Activated gamma-delta T cell (primary cell): ENCODE results near the gene MRPL44.

ENCODE experiments used
- DNase-seq: peaks from one replicate; lab custom pipeline; 2025; lab: John Stamatoyannopoulos, UW

The MRPL44 gene

DNA sequence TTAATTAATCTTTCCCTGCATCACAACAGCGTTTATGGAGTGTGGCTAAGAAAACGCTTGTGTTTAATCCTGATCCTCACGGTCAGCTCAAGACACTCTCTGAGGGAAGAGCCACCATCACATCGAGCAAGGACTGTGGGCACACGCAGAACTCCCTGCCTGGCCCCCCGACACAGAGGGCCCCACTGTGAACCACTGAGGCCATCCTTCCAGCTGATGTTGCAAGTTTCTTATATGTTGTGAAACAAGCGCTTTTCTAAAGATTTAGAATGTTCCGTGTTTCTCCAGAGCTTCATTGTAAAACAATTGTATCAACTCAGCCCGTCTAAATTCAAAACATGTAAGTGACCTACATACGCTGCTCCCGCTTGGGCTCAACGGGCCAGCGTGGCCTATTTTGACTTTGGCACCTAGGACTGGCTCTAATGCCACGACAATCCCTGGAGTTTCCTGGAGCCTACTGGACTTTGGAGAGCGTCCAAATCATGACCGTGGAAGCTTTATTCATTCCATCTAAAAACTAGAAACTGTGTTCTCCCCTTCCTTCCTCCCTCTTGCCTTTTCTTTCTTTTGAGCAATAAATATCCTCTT, 46.9 kb downstream of the MRPL44 start:
- no peak for DNase-seq

DNA sequence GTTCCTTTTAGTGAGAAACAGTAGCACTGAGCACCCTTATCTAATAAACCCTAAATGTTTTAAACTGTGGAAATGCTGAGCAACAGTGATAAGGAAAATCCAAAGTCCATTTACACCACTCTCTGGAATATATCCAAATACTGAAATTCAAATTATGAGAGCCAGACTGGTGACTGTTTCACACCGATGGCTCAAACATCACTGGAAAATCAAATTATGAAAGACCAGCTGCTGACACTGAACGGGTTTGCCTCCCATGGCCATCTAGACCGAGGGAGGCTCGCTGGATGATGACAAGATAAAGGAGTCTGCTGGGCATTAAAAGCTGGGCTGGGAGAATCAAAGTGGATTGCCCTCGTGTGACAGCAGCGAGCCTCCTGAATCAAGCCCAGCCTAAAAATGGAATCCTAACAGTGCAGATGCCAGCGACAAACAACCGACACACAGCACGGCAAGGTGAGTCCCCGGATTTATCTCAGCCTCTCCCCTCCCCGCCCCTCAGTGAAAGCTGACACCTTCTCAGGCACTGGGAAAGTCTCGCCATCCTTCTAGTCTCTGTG, 51.5 kb downstream of the MRPL44 start:
- no peak for DNase-seq

DNA sequence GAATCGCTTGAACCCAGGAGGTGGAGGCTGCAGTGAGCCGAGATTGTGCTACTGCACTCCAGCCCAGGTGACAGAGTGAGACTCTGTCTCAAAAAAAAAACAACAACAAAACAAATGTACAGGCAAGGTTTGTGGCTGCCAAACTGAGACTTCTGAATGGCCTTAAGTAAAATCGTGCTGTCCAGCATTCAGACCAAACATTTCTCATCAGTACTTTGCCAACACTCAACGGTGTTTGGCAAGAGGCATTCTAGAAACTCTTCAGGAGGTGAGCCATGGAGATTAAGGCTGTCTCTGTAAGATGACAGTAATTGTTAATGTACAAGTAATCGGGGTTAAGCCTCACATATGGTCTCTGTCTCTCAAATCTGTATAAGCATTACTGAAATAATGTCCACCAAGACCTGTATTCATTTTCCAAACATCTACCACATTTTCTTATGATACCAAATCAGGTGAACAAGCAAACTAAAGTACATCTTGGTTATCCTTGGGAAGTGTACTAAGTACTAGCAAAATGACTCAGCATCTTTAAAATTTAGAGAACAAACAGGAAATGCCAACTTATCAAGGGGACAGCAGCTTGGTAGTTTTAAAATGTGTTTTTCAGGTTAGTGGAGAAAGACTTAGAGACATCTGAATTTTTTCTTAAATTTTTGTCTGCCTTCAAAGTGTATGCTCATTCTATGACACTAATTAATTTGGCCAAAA, 52.5 kb downstream of the MRPL44 start:
- no peak for DNase-seq

DNA sequence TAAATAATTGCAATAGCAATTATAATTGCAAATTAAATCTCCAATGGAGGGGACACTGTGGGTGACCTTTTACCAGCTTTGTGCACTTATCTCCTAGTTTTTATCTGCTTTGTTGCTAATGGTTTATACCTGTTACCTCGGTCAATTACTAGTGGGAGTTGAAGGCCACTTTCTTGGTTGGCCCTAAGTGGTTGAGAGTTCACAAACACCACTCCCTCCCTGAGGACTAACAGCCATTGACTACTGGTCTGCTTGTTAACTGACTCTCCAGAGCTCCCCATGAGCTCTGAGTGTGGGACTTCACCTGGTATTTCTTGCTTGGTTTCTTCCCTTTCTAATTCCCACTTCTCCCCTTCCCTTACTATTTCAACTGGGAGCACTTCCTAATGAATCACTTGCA, 54.6 kb downstream of the MRPL44 start:
- DNase-seq = no peak

DNA sequence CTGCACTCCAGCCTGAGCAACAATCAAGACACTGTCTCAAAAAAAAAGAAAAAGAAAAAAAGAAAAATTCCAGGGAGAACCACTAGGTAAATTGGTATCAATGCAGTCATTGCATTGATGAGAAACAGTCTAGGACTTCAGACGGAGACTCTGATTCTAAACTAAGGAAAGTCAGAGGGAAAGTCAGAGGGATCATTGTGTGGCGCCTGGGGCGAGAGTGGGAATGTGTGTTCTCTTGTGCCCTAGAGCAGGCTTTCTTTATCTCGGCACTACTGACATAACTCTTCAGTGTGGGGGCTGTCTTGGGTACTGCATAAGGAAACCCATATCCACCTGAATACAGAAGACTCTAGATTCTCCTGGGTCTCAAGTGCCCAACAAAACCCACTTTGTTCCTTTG, 57.1 kb downstream of the MRPL44 start:
- no peak for DNase-seq

DNA sequence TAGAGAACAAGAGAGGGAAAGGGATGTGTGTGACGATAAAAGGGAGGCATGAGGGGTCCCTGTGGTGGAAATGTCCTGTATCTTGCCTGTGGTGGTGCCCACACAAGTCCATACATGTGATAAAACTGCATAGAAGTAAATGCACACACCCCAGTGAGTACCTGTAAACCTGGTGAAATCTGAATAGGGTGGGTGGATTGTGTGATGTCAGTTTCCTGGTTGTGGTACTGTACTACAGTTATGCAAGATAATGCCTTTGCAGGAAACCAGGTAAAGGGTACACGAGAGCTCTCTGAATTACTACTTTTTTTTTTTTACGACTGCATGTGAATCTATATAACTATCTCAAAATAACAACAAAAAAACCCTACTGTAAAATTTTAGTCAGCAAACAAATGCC, 59.7 kb downstream of the MRPL44 start:
- no peak for DNase-seq
